ENCODE results near the gene TMEM132D. TPM values are rescaled to one million over a fixed set of nuclear protein-coding genes. Genes with fewer than 3 reads are reported as not detected.

Gene TMEM132D
- total and polyA plus RNA-seq, 2 of the 8 experiments (the other 6 are each of a cell fraction or from before 2014, with no cell fraction given): 3.5 to 10.1 TPM

GRCh38 chr12:129827866-129828384 lies 75.9 kb downstream of the TMEM132D start:
- Histone ChIP-seq H2BK120ac (replicated peaks; ENCODE audit: low read depth, low read length) (no peak overlapping the region), H4K20me1 (replicated peaks in 1 of 2; ENCODE audit: control insufficient read depth in 1 of 2, insufficient read depth in 2 of 2, low read length in 2 of 2) (peaks cover 0 to 1% of the 10 kb centered on the region in 2 experiments), H3K27ac (ENCODE audit: low read depth, low read length) (no peak overlapping the region), H2AK5ac (ENCODE audit: low read depth, low read length) (no peak overlapping the region), H2BK12ac (ENCODE audit: low read depth, low read length) (no peak overlapping the region), H4K5ac (ENCODE audit: insufficient read length, low read depth, low read length) (no peak overlapping the region), H3K18ac (ENCODE audit: extremely low read depth, low read length) (no peak overlapping the region), H3K23ac (ENCODE audit: insufficient read length) (no peak overlapping the region), H2AFZ (ENCODE audit: low read length) (no peak overlapping the region), H3K4me3 (ENCODE audit: extremely low read depth in 1 of 4, insufficient read depth in 2 of 4, low read depth in 3 of 4, low read length in 4 of 4) (peak overlapping the region in 1 of 4 experiments; percentile 22; a peak in 1 of 8 replicates), H3K9me3 (ENCODE audit: insufficient read depth in 2 of 2, low read depth in 1 of 2, low read length in 1 of 2) (no peaks in the 10 kb centered on the region), H3K14ac (ENCODE audit: insufficient read length) (no peak overlapping the region), H3K56ac (replicated peaks; ENCODE audit: insufficient read length, low read depth, low read length) (no peak overlapping the region), H3K23me2 (ENCODE audit: low read depth, low read length) (no peaks in the 10 kb centered on the region), H3K79me2 (ENCODE audit: control insufficient read depth in 1 of 2, insufficient read depth in 2 of 2, low read length in 2 of 2) (peaks cover 0 to 11% of the 10 kb centered on the region in 2 experiments; a peak in 1 of 4 replicates), H3K36me3 (ENCODE audit: control insufficient read depth in 2 of 4, insufficient read depth in 4 of 4, low read length in 3 of 4) (no peaks in the 10 kb centered on the region; a peak in 1 of 8 replicates), H2BK15ac (ENCODE audit: low read length) (no peak overlapping the region), H3K27me3 (replicated peaks in 1 of 4; ENCODE audit: control insufficient read depth in 3 of 4, extremely low read depth in 1 of 4, insufficient read depth in 3 of 4, low read length in 3 of 4) (no peaks in the 10 kb centered on the region), H2BK20ac (ENCODE audit: low read length) (no peak overlapping the region), H3K4ac (replicated peaks; ENCODE audit: insufficient read length, low read depth, low read length) (no peak overlapping the region), H3K4me1 (replicated peaks in 1 of 4; ENCODE audit: control insufficient read depth in 3 of 4, insufficient read depth in 4 of 4, low read length in 3 of 4) (peaks cover 5 to 18% (median 14%) of the 10 kb centered on the region in 4 experiments), H3K79me1 (ENCODE audit: low read depth, low read length) (no peaks in the 10 kb centered on the region; the same call in 1 of the 2 replicates), H4K8ac (ENCODE audit: extremely low read depth, insufficient read depth, low read length) (no peak overlapping the region), H3K9ac (replicated peaks in 1 of 4; ENCODE audit: extremely low read depth in 1 of 4, low read depth in 3 of 4, low read length in 3 of 4) (no peak overlapping the region), H4K91ac (replicated peaks; ENCODE audit: insufficient read length, low read length) (no peak overlapping the region), H3K4me2 (ENCODE audit: insufficient read depth in 1 of 2, low read depth in 2 of 2, low read length in 2 of 2) (peak overlapping the region; percentile 15 to 30; a peak in 1 of 4 replicates), H2BK5ac (ENCODE audit: low read depth, low read length) (no peak overlapping the region)
- WGBS, 2 experiments (ENCODE audit: extremely low coverage in 1 of 2, insufficient coverage in 1 of 2, insufficient read length in 1 of 2, insufficient replicate concordance in 2 of 2, low coverage in 1 of 2, low lambda C conversion rate in 2 of 2, missing lambda C conversion rate in 1 of 2): 25% methylated on average over 2 of the region's 2 CpGs; no CpG with 5 or more reads in 1 of the 2 experiments
- POLR2A ChIA-PET (ENCODE audit: partially characterized antibody): interaction anchor here (0.9 to 1.3 kb wide), 3 partner anchors 11 to 40 kb away, joined by 3 to 4 read pairs (median 3); no protein-coding TSS in a partner anchor
- CTCF ChIA-PET (ENCODE audit: partially characterized antibody): no interaction called here
- FAIRE-seq (no peak), DNase-seq (ENCODE audit: low read depth in 1 of 2, low spot score in 2 of 2) (no peak)

Measured in H1 (cell line).